NCI-H2107 treated with DMSO at 0.1 percent for 48 hours (cell line): ENCODE data around the gene ELP2.
"Not testable (repeated sequence)": the region's sequence is repeated elsewhere in the genome, so short reads cannot be mapped to it uniquely, and the experiment has no call there.

Source experiments
- DNase-seq: peaks from one replicate; lab custom pipeline; 2025; ENCODE audit not compliant: unreplicated experiment; lab: John Stamatoyannopoulos, UW

ELP2 gene

GRCh38 chr18:36129300-36130038, at the start of gene ELP2, which contains the start of gene SLC39A6:
Gene ELP2 (plus strand): TSS chr18:36129899. CDS start chr18:36129934, 35 bp downstream.
Gene SLC39A6 (minus strand): TSS chr18:36129340. CDS start chr18:36127007, 2,333 bp downstream.
- peak; percentile 98 for DNase-seq

- not testable (repeated sequence) for DNase-seq
These were observed 48.6 kb upstream of the ELP2 start for GRCh38 chr18:36081118-36081517.

GRCh38 chr18:36083729-36084128, 46.0 kb upstream of the ELP2 start:
- DNase-seq, result no peak

GRCh38 chr18:36085195-36085594, 44.5 kb upstream of the ELP2 start:
- no peak for DNase-seq

GRCh38 chr18:36086186-36086585, 43.5 kb upstream of the ELP2 start:
- no peak for DNase-seq

- no peak for DNase-seq
These were observed 41.4 kb upstream of the ELP2 start for GRCh38 chr18:36088256-36088655.

GRCh38 chr18:36089001-36089400, 40.7 kb upstream of the ELP2 start:
- no peak for DNase-seq

GRCh38 chr18:36092116-36092515, 37.6 kb upstream of the ELP2 start:
- not testable (repeated sequence) for DNase-seq

- no peak for DNase-seq
These were observed 35.3 kb upstream of the ELP2 start for GRCh38 chr18:36094431-36094830.

- peak; percentile 65 for DNase-seq
These were observed 33.7 kb upstream of the ELP2 start for GRCh38 chr18:36095936-36096519.

- DNase-seq, result no peak
These were observed 32.7 kb upstream of the ELP2 start for GRCh38 chr18:36096955-36097354.

GRCh38 chr18:36099311-36099710, 30.4 kb upstream of the ELP2 start:
- DNase-seq, result no peak

- DNase-seq, result no peak
These were observed 27.8 kb upstream of the ELP2 start for GRCh38 chr18:36101943-36102342.

- no peak for DNase-seq
These were observed 24.9 kb upstream of the ELP2 start for GRCh38 chr18:36104749-36105148.

GRCh38 chr18:36107477-36107876, 22.2 kb upstream of the ELP2 start:
- DNase-seq, result no peak

- DNase-seq, result no peak
These were observed 21.5 kb upstream of the ELP2 start for GRCh38 chr18:36108196-36108595.

GRCh38 chr18:36108601-36109000, 21.1 kb upstream of the ELP2 start:
- no peak for DNase-seq

- DNase-seq, result no peak
These were observed 20.0 kb upstream of the ELP2 start for GRCh38 chr18:36109737-36110136.

- no peak for DNase-seq
These were observed 17.4 kb upstream of the ELP2 start for GRCh38 chr18:36112302-36112701.

GRCh38 chr18:36114251-36114650, 15.4 kb upstream of the ELP2 start:
- DNase-seq, result no peak

- DNase-seq, result no peak
These were observed 15.0 kb upstream of the ELP2 start for GRCh38 chr18:36114738-36115137.

GRCh38 chr18:36116771-36117170, 12.9 kb upstream of the ELP2 start:
- not testable (repeated sequence) for DNase-seq

- no peak for DNase-seq
These were observed 9.4 kb upstream of the ELP2 start for GRCh38 chr18:36120297-36120696.
